ENCODE measurements around the gene LINS1. TPM values are rescaled to one million over a fixed set of nuclear protein-coding genes. Genes with fewer than 3 reads are reported as not detected.

The LINS1 gene
- total and polyA plus RNA-seq, 8 donors = 12.0 to 31.6 (median 23.9) TPM

GRCh38 chr15:100537331-100537730 lies 64.7 kb downstream of the LINS1 start:
- Histone ChIP-seq H3K4me3 (no peak overlapping the region), H3K27me3 (peaks cover 0 to 10% of the 10 kb centered on the region in 2 donors), H3K4me1 (peaks cover 0 to 14% of the 10 kb centered on the region in 2 donors), H3K36me3 (no peaks in the 10 kb centered on the region), H3K27ac (peak overlapping the region in 1 of 2 donors; percentile 82), H3K9me3 (peaks cover 0 to 4% of the 10 kb centered on the region in 2 donors)
- ATAC-seq = peak; percentile 41
- intact Hi-C loops (cut with DNase I) = no loop called here
- no peak for TF ChIP-seq CTCF (IDR thresholded peaks at IDR 0.05)
- DNase-seq = no peak

GRCh38 chr15:100536733-100537132 lies 65.3 kb downstream of the LINS1 start:
- Histone ChIP-seq H3K9me3 (peaks cover 0 to 4% of the 10 kb centered on the region in 2 donors), H3K4me3 (no peak overlapping the region), H3K4me1 (peaks cover 0 to 14% of the 10 kb centered on the region in 2 donors), H3K27me3 (peaks cover 0 to 4% of the 10 kb centered on the region in 2 donors), H3K36me3 (no peaks in the 10 kb centered on the region), H3K27ac (peak overlapping the region in 1 of 2 donors; percentile 82)
- intact Hi-C loops (cut with DNase I) = no loop called here
- DNase-seq (no peak), ATAC-seq (no peak)
- TF ChIP-seq CTCF (IDR thresholded peaks at IDR 0.05) = no peak

- peaks cover 0 to 2% of the 10 kb centered on the region in 2 donors for H3K9me3 ChIP-seq
- DNase-seq (no peak), ATAC-seq (no peak)
- no peaks in the 10 kb centered on the region for H3K27me3 ChIP-seq
- no peak overlapping the region for H3K4me3 ChIP-seq
- peaks cover 0 to 21% of the 10 kb centered on the region in 2 donors for H3K4me1 ChIP-seq
- intact Hi-C loops (cut with DNase I) = no loop called here
- H3K27ac ChIP-seq = no peak overlapping the region
- H3K36me3 ChIP-seq = no peaks in the 10 kb centered on the region
- no peak for TF ChIP-seq CTCF (IDR thresholded peaks at IDR 0.05)
These were observed 68.1 kb downstream of the LINS1 start for GRCh38 chr15:100533886-100534285.

- DNase-seq (peak in 1 of 4 donors; percentile 38), ATAC-seq (no peak)
- TF ChIP-seq CTCF (IDR thresholded peaks at IDR 0.05) = no peak
- intact Hi-C loops (cut with DNase I) = no loop called here
- no peaks in the 10 kb centered on the region for H3K9me3 ChIP-seq
- H3K4me1 ChIP-seq = peaks cover 0 to 10% of the 10 kb centered on the region in 2 donors
- H3K36me3 ChIP-seq = no peaks in the 10 kb centered on the region
- H3K4me3 ChIP-seq = no peak overlapping the region
- H3K27me3 ChIP-seq = no peaks in the 10 kb centered on the region
- no peak overlapping the region for H3K27ac ChIP-seq
These were observed 70.1 kb downstream of the LINS1 start for GRCh38 chr15:100531823-100532327.

- DNase-seq (no peak), ATAC-seq (no peak)
- Histone ChIP-seq H3K36me3 (no peaks in the 10 kb centered on the region), H3K27me3 (no peaks in the 10 kb centered on the region), H3K4me1 (peaks cover 0 to 7% of the 10 kb centered on the region in 2 donors), H3K4me3 (no peak overlapping the region), H3K27ac (no peak overlapping the region), H3K9me3 (no peaks in the 10 kb centered on the region)
- TF ChIP-seq CTCF (IDR thresholded peaks at IDR 0.05) = no peak
- intact Hi-C loops (cut with DNase I) = no loop called here
These were observed 70.8 kb downstream of the LINS1 start for GRCh38 chr15:100531204-100531603.
